HUES64 (cell line): ENCODE results near the gene FARP2.
A peak's percentile ranks its signal among the peaks of the same experiment; 100 is the strongest.

Experiments
- H3K27ac ChIP-seq: 2 replicates; pipeline ENCODE4 v1.7.0; 2013; ENCODE audit warnings: low read depth, low read length, inconsistent platforms
- H3K27me3 ChIP-seq: 2 replicates; pipeline ENCODE4 v1.6.1; 2013; ENCODE audit warnings: mild to moderate bottlenecking, low read length; ENCODE audit not compliant: insufficient read depth
- H3K36me3 ChIP-seq: 2 replicates; pipeline ENCODE4 v1.6.1; 2013; ENCODE audit warnings: mild to moderate bottlenecking, low read length; ENCODE audit not compliant: insufficient read depth
- H3K4me1 ChIP-seq: 2 replicates; pipeline ENCODE4 v1.6.1; 2013; ENCODE audit warnings: mild to moderate bottlenecking, low read length, moderate library complexity; ENCODE audit not compliant: insufficient read depth
- H3K4me3 ChIP-seq: 2 replicates; pipeline ENCODE4 v1.5.1; 2013; ENCODE audit warnings: mild to moderate bottlenecking, low read length, moderate library complexity
- H3K9ac ChIP-seq: 2 replicates; pipeline ENCODE4 v1.6.1; 2013; ENCODE audit warnings: mild to moderate bottlenecking, low read depth, low read length
- H3K9me3 ChIP-seq: 2 replicates; pipeline ENCODE4 v1.6.1; 2013; ENCODE audit warnings: low read depth, low read length; ENCODE audit not compliant: insufficient read depth
- WGBS: fragments of 150-250, 120-280 bp; methylation state at CpG from one replicate; pipeline ENCODE4 v1.1.7; 2013; ENCODE audit warnings: missing lambda C conversion rate; 5-methylcytosine and 5-hydroxymethylcytosine counted together

Gene FARP2

DNA sequence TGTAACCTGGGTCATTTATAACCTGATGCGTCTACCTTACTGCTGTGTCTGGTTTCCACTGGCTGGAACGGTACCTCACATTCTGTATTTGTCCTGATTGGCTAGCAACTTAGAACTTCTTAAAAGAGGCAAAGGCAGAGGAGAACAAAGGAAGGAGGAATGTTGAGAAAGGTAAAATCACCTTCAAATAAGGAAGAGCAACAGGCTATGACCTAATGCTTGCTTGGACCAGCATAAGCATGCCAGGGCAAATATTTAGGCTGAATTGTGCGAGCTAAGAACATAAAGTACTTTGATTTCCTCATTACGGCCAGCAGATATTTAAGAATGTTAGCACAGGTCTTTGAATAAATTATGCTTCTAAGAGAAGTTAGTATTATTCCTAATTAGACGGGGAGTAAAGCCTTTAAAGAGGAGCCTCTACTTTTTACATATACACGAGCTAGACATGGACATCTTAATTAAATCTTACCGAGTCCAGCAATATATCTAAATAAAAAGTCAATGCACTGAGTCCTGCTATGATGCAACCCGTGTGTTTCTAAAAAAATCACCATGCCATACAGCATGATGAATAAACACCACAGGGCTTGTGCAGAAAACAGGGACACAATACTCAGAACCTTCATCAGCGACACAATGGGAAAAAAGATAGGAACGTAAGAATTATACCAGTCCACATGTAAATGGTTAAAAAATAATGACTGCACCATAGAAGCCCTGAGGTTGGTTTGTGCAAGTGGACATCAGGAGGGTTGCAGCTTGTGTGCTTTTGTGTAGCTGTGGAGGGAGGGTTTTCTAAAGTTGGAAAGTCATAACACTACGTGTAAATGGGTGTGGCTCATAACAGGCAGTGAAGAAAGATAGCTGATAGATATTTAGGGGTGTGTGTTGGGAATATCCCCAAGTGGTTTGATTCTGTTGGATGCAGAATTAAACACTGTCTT is 26.1 kb upstream of the FARP2 start:
- no peak overlapping the region for H3K9ac ChIP-seq
- H3K36me3 ChIP-seq: peaks cover 86% of the 10 kb centered on the region
- H3K27ac ChIP-seq: peak overlapping the region; percentile 44; the same call in 1 of the 2 replicates
- peaks cover 4% of the 10 kb centered on the region; the same call in 1 of the 2 replicates for H3K4me1 ChIP-seq
- no peak overlapping the region for H3K4me3 ChIP-seq
- H3K27me3 ChIP-seq: no peaks in the 10 kb centered on the region
- H3K9me3 ChIP-seq: no peaks in the 10 kb centered on the region
- 96% methylated on average over 11 of the region's 11 CpGs for WGBS

DNA sequence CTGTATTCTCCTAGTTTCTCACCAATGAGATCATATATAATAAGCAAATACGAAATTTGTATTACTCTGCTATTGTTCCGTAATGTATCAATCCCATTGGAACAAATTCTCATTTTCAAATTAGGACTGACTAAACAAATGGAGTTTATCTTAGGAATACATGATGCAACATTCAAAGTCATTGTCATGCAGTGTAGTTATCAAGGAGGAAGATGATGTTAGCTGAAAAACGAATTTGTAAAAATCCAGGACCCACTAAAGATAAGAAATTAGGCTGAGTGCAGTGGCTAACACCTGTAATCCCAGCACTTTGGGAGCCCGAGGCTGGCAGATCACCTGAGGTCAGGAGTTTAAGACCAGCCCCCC is 25.5 kb upstream of the FARP2 start:
- Histone ChIP-seq H3K27ac (no peak overlapping the region), H3K9me3 (no peaks in the 10 kb centered on the region), H3K36me3 (peaks cover 86% of the 10 kb centered on the region), H3K4me1 (0 out of 2 replicates have a peak, but pooled peaks cover under 1% of the 10 kb centered on the region), H3K9ac (no peak overlapping the region), H3K27me3 (no peaks in the 10 kb centered on the region), H3K4me3 (no peak overlapping the region)
- 93% methylated on average over 4 of the region's 4 CpGs for WGBS

DNA sequence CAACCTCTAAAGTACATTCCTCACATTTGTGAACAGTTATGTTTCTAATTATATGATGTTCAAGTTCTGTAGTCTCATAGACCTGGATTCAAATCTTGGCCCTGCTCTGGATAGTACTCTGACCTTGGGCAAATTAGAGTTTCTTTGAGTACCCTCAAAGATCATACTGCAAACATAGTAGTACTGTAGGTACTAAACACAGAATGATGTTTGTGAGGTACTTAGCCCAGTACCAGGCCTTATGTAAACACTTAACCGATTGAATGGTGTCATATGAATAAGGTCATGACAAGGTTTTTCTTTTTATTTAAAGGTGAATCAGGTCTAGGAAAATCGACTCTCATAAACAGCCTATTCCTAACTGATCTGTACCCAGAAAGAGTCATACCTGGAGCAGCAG is 21.3 kb upstream of the FARP2 start:
- H3K27ac ChIP-seq: no peak overlapping the region

DNA sequence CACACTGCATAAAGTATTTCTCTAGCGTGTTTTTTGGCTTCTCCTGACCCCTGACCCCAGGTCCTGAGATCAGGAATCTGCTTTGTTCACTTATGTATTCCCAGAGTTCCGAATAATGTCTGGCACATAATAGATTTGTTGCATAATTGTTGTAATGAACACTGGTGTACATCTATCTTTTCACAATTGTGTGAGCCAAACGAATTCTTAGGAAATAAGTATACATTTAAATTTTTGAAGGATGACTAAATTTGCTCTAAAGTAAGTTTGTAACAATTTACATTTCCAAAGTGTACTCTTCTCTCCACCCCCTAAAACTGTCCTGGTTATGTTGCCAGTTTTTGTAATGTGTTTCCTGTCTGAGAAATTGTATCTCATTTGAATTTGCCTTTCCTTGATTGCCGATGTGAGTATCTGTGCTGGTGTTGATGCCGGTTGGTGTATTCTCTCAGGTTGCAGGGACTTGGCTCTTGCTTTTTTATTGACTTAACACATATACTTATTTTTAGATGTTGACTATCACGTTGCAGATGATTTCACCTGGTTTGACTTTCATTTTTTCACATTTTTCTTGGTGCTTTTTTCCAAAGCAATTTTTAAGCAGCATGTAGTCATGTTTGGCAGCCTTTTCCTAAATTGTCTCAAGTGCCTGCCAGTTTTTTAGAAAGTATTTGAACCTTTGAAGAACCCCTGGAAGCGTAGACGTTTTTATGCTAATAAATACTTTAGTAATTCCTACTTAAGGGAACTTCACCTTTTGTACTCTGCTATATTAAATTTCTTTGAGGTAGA is 16.1 kb upstream of the FARP2 start:
- Histone ChIP-seq H3K36me3 (peaks cover 93% of the 10 kb centered on the region), H3K9ac (no peak overlapping the region), H3K27me3 (no peaks in the 10 kb centered on the region), H3K9me3 (no peaks in the 10 kb centered on the region), H3K4me1 (no peaks in the 10 kb centered on the region), H3K27ac (no peak overlapping the region), H3K4me3 (no peak overlapping the region)
- WGBS: 96% methylated on average over 5 of the region's 8 CpGs

More for the DNA sequence above, 21.3 kb upstream of the FARP2 start:
- H3K27me3 ChIP-seq: no peaks in the 10 kb centered on the region
- peaks cover 89% of the 10 kb centered on the region for H3K36me3 ChIP-seq
- H3K4me3 ChIP-seq: no peak overlapping the region
- H3K9ac ChIP-seq: no peak overlapping the region
- H3K4me1 ChIP-seq: no peaks in the 10 kb centered on the region
- 93% methylated on average over 1 of the region's 2 CpGs for WGBS
- H3K9me3 ChIP-seq: no peaks in the 10 kb centered on the region

DNA sequence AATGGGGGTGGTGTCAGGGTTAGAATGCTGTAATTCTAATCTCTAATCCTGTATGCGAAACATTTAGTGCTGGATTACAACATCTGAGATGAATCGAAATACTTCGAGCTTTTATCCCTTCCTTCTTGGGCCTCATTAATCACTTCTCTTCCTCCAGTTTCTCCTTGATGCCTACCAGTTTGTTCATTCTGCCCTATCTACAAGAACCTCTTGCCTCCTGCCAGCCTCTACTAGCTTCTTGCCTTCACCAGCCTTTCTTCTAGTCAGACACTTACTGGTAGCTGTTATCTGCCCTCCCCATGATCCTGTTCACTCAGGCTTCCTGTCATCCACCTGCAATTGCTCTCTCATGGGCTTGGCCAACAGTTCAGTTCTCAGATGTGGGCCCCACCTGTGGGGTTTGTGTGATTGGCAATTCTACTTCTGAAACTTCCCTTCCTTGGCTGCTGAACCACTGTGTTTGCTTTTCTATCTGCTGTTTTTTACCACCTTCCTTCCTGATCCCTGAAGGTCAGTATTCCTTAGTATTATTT is 15.4 kb upstream of the FARP2 start:
- Histone ChIP-seq H3K27me3 (no peaks in the 10 kb centered on the region), H3K27ac (no peak overlapping the region), H3K36me3 (peaks cover 93% of the 10 kb centered on the region), H3K4me3 (no peak overlapping the region), H3K9ac (no peak overlapping the region), H3K9me3 (no peaks in the 10 kb centered on the region), H3K4me1 (no peaks in the 10 kb centered on the region)
- 95% methylated on average over 3 of the region's 3 CpGs for WGBS

DNA sequence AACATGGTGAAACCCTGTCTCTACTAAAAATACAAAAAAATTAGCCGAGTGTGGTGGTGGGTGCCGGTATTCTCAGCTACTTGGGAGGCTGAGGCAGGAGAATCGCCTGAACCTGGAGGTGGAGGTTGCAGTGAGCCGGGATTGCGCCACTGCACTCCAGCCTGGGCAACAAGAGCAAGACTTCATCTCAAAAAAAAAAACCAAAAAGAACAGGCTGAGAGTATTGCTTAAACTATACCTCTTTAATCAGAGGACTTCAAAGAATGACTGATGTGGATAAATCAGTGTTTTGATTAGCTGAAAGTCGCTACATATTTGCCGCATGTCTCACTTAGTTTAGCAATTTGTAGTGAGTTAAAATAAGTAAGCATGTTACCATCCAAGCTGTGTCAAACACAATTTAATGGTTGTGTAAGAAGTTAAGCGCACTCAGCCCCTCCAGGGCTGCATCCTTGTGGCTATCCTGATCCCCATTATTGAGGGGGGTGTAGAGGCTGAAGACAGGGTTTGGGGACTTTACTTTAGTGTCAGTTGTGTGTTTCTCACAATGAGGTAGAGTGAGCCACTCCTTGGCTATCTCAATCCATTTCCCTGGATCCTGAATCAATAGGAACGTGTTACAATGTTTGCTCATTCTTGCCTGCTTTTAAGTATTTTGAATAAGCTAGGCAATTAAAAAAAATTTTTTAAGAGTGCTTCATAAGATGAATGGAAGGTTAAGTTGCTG is 11.0 kb upstream of the FARP2 start:
- Histone ChIP-seq H3K9me3 (no peaks in the 10 kb centered on the region), H3K27me3 (no peaks in the 10 kb centered on the region), H3K9ac (no peak overlapping the region), H3K27ac (no peak overlapping the region), H3K36me3 (peaks cover 99% of the 10 kb centered on the region), H3K4me3 (no peak overlapping the region), H3K4me1 (no peaks in the 10 kb centered on the region)
- 98% methylated on average over 9 of the region's 9 CpGs for WGBS

DNA sequence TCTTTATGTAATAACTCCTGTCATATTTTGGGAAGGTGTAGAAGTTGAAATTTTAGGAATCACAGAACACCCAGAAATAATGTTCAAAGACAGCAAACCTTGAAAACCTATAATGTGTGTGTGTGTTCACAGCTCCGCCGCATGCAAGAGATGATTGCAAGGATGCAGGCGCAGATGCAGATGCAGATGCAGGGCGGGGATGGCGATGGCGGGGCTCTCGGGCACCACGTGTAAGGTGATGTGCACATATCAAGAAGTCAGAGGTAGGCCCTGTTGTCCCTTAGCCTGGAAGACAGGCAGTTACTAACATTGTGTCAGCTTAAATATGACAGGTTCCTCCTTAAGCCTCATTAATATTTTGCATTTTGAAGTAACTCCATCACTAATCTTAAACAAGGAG is 6.1 kb upstream of the FARP2 start:
- Histone ChIP-seq H3K27me3 (no peaks in the 10 kb centered on the region), H3K9me3 (no peaks in the 10 kb centered on the region), H3K4me1 (peaks cover 15% of the 10 kb centered on the region; the same call in 1 of the 2 replicates), H3K36me3 (peaks cover 96% of the 10 kb centered on the region), H3K4me3 (no peak overlapping the region), H3K9ac (no peak overlapping the region), H3K27ac (no peak overlapping the region)
- WGBS: 95% methylated on average over 8 of the region's 8 CpGs

DNA sequence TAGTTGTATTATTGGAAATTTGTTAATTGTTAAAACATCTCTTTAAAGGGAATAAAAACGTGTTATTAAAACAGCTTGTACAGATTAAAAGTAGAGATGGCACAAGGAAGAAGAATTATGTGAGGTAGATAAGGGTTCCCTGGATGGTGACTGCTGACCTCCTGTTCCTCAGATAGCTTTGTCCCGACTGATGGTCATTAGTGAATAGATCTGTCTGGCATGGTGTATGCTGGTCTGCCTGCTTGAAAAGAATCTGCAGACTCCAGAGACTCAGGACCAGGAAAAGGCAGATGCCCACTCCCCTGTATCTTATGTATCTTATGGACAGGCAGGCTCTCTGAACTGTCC is 5.6 kb upstream of the FARP2 start:
- Histone ChIP-seq H3K27me3 (no peaks in the 10 kb centered on the region), H3K9me3 (no peaks in the 10 kb centered on the region), H3K4me3 (no peak overlapping the region), H3K9ac (no peak overlapping the region), H3K4me1 (peaks cover 15% of the 10 kb centered on the region; the same call in 1 of the 2 replicates), H3K36me3 (peaks cover 91% of the 10 kb centered on the region), H3K27ac (no peak overlapping the region)
- WGBS: 89% methylated on average over 2 of the region's 2 CpGs

DNA sequence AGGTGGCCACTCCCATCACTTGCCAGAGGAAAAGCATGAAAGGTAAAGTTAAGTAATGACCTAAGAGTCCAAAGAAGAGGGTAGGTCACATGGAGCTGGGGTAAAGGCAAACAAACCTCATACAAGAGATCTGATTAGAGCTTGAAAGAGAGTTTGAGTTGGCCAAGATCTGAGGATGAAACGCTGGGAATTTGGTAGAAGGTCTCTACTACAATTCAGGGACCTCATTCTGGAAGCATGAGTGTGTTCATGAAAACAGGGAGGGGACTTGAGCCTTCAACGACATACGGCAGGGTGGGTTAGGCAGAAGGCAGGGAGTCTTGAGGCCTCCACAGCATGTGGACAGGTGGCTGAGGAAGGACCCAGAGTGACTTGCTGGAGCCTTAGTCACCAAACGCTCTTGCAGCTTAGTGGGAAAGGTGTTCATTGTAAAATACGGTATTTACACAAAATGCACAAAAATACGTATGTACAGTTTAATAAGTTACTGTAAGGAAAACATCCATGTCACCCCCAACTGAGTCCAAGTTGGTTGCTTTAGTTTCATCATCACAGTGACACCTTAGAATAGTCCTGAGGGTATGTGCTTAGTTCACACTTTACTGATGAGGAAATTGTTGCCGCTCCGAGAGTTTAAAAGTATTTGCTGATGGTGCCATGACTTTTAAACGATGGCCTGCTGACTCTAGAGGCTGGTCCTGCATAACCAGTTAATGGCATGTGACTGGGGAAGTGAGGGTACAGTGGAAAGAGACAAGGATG is 5.0 kb upstream of the FARP2 start:
- Histone ChIP-seq H3K9me3 (no peaks in the 10 kb centered on the region), H3K4me1 (peaks cover 15% of the 10 kb centered on the region; the same call in 1 of the 2 replicates), H3K9ac (no peak overlapping the region), H3K36me3 (peaks cover 85% of the 10 kb centered on the region), H3K27ac (no peak overlapping the region), H3K27me3 (no peaks in the 10 kb centered on the region), H3K4me3 (no peak overlapping the region)
- 94% methylated on average over 9 of the region's 9 CpGs for WGBS

DNA sequence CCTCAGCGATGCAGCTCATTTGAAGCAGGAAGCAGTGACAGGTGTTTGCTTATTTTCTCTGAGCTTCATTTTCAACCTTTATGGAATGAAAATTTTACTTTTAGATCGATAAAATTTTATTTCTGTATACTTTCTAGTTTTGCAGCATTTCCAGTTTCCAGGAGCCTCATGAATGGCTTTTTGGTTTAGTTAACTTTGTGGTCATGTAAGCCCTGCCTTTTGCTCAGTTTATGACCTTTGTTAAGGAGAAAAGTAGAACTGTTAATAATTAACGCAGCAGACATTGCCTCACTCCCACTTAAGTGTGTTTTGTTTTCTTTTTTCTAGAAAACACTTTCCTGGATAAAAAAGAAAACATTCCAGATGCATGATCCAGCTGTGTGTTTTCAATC is 4.4 kb upstream of the FARP2 start:
- Histone ChIP-seq H3K27ac (no peak overlapping the region), H3K9me3 (no peaks in the 10 kb centered on the region), H3K4me3 (no peak overlapping the region), H3K36me3 (peaks cover 79% of the 10 kb centered on the region), H3K9ac (no peak overlapping the region), H3K4me1 (peaks cover 15% of the 10 kb centered on the region; the same call in 1 of the 2 replicates), H3K27me3 (no peaks in the 10 kb centered on the region)
- WGBS: 92% methylated on average over 3 of the region's 3 CpGs
